HL-60 (cell line): Measurements from ENCODE around the gene PRR14L.
"Not testable (repeated sequence)": the region's sequence is repeated elsewhere in the genome, so short reads cannot be mapped to it uniquely, and the experiment has no call there.

Experiments used
- GABPA ChIP-seq: IDR thresholded peaks from 2 replicates; pipeline ENCODE4 v1.6.1; 2012; ENCODE audit warnings: low read depth
- POLR2AphosphoS5 ChIP-seq: IDR thresholded peaks from 2 replicates; pipeline ENCODE4 v1.6.1; 2012; ENCODE audit warnings: low read depth
- TF ChIP-seq, protein P1 (sequence below): IDR thresholded peaks from one replicate; pipeline ENCODE4 v1.5.1; 2011; ENCODE audit warnings: low read length, control low read depth, inconsistent platforms; ENCODE audit not compliant: insufficient read depth
- TF ChIP-seq, protein P2 (sequence below): IDR thresholded peaks from 2 replicates; pipeline ENCODE4 v1.6.1; 2012; ENCODE audit warnings: low read depth; ENCODE audit not compliant: insufficient replicate concordance

DNA sequence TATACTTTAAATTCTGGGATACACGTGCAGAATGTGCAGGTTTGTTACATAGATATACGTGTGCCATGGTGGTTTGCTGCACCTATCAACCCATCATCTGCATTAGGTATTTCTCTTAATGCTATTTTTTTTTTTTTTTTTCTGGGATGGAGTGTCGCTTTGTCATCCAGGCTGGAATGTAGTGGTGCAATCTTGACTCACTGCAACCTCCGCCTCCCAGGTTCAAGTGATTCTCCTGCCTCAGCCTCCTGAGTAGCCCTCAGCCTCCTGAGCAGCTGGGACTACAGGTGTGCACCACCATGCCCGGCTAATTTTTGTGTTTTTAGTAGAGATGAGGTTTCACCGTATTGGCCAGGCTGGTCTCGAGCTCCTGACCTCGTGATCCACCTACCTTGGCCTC lies 49.4 kb upstream of the PRR14L start:
- TF ChIP-seq, protein P1, sequence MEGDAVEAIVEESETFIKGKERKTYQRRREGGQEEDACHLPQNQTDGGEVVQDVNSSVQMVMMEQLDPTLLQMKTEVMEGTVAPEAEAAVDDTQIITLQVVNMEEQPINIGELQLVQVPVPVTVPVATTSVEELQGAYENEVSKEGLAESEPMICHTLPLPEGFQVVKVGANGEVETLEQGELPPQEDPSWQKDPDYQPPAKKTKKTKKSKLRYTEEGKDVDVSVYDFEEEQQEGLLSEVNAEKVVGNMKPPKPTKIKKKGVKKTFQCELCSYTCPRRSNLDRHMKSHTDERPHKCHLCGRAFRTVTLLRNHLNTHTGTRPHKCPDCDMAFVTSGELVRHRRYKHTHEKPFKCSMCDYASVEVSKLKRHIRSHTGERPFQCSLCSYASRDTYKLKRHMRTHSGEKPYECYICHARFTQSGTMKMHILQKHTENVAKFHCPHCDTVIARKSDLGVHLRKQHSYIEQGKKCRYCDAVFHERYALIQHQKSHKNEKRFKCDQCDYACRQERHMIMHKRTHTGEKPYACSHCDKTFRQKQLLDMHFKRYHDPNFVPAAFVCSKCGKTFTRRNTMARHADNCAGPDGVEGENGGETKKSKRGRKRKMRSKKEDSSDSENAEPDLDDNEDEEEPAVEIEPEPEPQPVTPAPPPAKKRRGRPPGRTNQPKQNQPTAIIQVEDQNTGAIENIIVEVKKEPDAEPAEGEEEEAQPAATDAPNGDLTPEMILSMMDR: not testable (repeated sequence)
- not testable (repeated sequence) for TF ChIP-seq POLR2AphosphoS5, GABPA
- TF ChIP-seq, protein P2, sequence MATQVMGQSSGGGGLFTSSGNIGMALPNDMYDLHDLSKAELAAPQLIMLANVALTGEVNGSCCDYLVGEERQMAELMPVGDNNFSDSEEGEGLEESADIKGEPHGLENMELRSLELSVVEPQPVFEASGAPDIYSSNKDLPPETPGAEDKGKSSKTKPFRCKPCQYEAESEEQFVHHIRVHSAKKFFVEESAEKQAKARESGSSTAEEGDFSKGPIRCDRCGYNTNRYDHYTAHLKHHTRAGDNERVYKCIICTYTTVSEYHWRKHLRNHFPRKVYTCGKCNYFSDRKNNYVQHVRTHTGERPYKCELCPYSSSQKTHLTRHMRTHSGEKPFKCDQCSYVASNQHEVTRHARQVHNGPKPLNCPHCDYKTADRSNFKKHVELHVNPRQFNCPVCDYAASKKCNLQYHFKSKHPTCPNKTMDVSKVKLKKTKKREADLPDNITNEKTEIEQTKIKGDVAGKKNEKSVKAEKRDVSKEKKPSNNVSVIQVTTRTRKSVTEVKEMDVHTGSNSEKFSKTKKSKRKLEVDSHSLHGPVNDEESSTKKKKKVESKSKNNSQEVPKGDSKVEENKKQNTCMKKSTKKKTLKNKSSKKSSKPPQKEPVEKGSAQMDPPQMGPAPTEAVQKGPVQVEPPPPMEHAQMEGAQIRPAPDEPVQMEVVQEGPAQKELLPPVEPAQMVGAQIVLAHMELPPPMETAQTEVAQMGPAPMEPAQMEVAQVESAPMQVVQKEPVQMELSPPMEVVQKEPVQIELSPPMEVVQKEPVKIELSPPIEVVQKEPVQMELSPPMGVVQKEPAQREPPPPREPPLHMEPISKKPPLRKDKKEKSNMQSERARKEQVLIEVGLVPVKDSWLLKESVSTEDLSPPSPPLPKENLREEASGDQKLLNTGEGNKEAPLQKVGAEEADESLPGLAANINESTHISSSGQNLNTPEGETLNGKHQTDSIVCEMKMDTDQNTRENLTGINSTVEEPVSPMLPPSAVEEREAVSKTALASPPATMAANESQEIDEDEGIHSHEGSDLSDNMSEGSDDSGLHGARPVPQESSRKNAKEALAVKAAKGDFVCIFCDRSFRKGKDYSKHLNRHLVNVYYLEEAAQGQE: not testable (repeated sequence)
